Fibroblast of lung (primary cell): ENCODE results near the gene NUBPL.

Experiments used
- EZH2 ChIP-seq: IDR thresholded peaks from 2 replicates; pipeline ENCODE4 v1.5.1; 2012; ENCODE audit warnings: low read length, control low read depth, mild to moderate bottlenecking; ENCODE audit errors: missing control alignments
- TF ChIP-seq, protein P1 (sequence below), 2 donors: IDR thresholded peaks in 1 of 2; conservative IDR thresholded peaks in 1 of 2; 1 replicate in 1 of 2; 2 replicates in 1 of 2; pipeline ENCODE4 v1.5.1; 2011 to 2012; ENCODE audit warnings: low read length in 2 of 2, control low read depth in 1 of 2, inconsistent platforms in 1 of 2, low read depth in 1 of 2, mild to moderate bottlenecking in 1 of 2

DNA sequence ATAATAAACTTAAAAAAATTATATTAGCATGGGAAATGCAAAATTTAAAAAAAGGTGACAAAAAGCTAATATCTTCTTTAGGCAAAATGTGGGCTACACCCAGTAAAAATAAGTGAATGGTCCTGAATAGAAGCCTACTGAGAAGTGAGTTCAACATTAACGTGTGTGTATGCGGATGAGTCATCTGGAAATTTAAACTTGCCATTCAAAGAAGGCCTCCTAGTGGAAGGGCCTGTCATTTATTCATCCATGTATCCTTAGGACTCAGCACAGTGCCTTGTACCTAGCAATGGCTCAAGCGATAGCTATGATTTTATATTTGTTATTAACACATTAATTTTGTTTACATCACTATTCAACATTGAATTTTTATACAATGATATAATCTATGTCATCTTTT is 226.2 kb downstream of the NUBPL start:
- TF ChIP-seq, protein P1, sequence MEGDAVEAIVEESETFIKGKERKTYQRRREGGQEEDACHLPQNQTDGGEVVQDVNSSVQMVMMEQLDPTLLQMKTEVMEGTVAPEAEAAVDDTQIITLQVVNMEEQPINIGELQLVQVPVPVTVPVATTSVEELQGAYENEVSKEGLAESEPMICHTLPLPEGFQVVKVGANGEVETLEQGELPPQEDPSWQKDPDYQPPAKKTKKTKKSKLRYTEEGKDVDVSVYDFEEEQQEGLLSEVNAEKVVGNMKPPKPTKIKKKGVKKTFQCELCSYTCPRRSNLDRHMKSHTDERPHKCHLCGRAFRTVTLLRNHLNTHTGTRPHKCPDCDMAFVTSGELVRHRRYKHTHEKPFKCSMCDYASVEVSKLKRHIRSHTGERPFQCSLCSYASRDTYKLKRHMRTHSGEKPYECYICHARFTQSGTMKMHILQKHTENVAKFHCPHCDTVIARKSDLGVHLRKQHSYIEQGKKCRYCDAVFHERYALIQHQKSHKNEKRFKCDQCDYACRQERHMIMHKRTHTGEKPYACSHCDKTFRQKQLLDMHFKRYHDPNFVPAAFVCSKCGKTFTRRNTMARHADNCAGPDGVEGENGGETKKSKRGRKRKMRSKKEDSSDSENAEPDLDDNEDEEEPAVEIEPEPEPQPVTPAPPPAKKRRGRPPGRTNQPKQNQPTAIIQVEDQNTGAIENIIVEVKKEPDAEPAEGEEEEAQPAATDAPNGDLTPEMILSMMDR (conservative IDR thresholded peaks at IDR 0.05 in 1 of 2, IDR thresholded peaks at IDR 0.05 in 1 of 2; ENCODE audit: low read depth in 1 of 2, low read length in 2 of 2), result peak in 1 of 2 donors; percentile 11
- TF ChIP-seq EZH2, result no peak
